ENCODE measurements around the gene IFT52.

DNA sequence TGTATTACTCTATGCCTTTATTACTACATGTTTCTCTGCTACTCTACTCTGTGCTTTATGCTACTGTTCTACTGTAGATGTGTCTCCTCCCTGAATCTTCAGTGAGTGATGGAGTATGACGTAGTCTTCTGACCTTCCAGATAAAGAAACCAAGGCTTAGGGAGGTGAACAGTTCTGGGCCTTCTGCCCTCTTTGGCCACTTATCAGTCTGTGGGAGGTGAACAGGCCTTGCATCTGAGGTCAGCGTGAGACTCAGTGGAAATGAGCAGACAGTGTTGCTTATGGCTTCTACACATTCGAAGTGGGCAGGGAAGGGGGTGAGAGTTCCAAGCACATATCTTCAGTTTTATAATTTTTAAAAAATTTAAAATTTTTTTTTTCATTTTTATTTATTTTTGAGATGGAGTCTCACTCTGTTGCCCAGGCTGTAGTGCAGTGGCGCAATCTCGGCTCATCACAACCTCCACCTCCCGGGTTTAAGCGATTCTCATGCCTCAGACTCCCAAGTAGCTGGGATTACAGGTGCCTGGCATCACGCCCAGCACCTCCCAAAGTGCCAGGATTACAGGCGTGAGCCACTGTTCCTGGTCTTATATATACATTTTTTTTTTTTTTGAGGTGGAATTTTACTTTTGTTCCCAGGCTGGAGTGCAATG lies 100.3 kb downstream of the IFT52 start:
- TF ChIP-seq, protein P1, sequence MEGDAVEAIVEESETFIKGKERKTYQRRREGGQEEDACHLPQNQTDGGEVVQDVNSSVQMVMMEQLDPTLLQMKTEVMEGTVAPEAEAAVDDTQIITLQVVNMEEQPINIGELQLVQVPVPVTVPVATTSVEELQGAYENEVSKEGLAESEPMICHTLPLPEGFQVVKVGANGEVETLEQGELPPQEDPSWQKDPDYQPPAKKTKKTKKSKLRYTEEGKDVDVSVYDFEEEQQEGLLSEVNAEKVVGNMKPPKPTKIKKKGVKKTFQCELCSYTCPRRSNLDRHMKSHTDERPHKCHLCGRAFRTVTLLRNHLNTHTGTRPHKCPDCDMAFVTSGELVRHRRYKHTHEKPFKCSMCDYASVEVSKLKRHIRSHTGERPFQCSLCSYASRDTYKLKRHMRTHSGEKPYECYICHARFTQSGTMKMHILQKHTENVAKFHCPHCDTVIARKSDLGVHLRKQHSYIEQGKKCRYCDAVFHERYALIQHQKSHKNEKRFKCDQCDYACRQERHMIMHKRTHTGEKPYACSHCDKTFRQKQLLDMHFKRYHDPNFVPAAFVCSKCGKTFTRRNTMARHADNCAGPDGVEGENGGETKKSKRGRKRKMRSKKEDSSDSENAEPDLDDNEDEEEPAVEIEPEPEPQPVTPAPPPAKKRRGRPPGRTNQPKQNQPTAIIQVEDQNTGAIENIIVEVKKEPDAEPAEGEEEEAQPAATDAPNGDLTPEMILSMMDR (IDR thresholded peaks at IDR 0.05) = no peak
- no peak for TF ChIP-seq EP300 (IDR thresholded peaks at IDR 0.05)
- TF ChIP-seq POLR2A (IDR thresholded peaks at IDR 0.05) = no peak
